GM12891 (cell line): Measurements from ENCODE around the gene SLC38A10.

Source experiments
- DNase-seq: peaks from one replicate; pipeline ENCODE4 v3.0.0; 2011; ENCODE audit warnings: low spot score; ENCODE audit not compliant: insufficient read length
- FAIRE-seq: peaks from 2 replicates; lab custom pipeline; 2011; peaks lifted over from hg19 to GRCh38; lab: Jason Lieb, UNC
- PAX5 ChIP-seq: IDR thresholded peaks from 2 replicates; pipeline ENCODE4 v1.6.1; 2011; ENCODE audit warnings: low read length, moderate library complexity, mild to moderate bottlenecking; ENCODE audit not compliant: insufficient read depth, severe bottlenecking
- POLR2A ChIP-seq: IDR thresholded peaks from 2 replicates; pipeline ENCODE4 v1.6.1; 2011; ENCODE audit warnings: low read depth, low read length, control low read depth
- POLR2AphosphoS5 ChIP-seq: IDR thresholded peaks from 2 replicates; pipeline ENCODE4 v1.6.1; 2011; ENCODE audit warnings: low read depth, low read length, control low read depth
- POU2F2 ChIP-seq: IDR thresholded peaks from 2 replicates; pipeline ENCODE4 v1.6.1; 2011; ENCODE audit warnings: low read depth, mild to moderate bottlenecking, control low read depth, low read length, moderate library complexity
- SPI1 ChIP-seq: IDR thresholded peaks from 2 replicates; pipeline ENCODE4 v1.6.1; 2011; ENCODE audit warnings: low read depth, low read length, control low read depth
- TAF1 ChIP-seq: IDR thresholded peaks from 2 replicates; pipeline ENCODE4 v1.6.1; 2011; ENCODE audit warnings: low read depth, low read length, control low read depth

SLC38A10 gene

GRCh38 chr17:81336930-81337325, 41.8 kb upstream of the SLC38A10 start:
- DNase-seq (no peak), FAIRE-seq (no peak)
- TF ChIP-seq SPI1 (no peak), POLR2A (no peak), POU2F2 (no peak), TAF1 (no peak), POLR2AphosphoS5 (no peak), PAX5 (no peak)

DNA sequence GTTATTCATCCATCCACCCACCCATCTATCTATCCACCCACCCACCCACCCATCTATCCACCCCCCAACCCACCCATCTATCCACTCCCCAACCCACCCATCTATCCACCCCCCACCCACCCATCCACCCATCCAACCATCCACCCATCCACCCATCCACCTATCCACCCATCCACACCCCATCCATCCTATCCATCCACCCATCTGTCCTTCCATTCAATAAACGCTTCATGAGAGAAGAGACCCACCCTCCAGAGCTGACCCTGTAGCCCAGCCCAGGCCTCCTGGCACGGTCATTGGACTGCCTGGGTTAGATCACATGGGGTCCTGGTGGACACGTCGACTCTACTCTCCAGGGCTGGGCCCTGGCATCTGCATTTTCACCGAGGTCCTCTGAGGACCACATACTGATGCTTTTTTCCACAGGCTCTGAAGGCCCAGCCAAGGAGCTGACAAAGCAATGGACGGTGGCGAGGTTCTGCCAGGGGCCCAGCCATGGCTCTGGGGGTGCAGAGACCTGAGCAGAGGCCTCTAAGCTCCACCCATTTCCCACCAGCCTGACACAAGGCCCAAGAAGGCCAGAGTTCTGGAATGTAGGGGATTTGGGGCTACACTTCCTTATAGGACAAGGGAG, 41.3 kb upstream of the SLC38A10 start:
- FAIRE-seq (no peak), DNase-seq (no peak)
- TF ChIP-seq TAF1 (no peak), SPI1 (no peak), POLR2AphosphoS5 (no peak), POLR2A (no peak), POU2F2 (no peak), PAX5 (no peak)

GRCh38 chr17:81335773-81336157, 40.7 kb upstream of the SLC38A10 start:
- FAIRE-seq: no peak
- DNase-seq: no peak
- TF ChIP-seq POU2F2: no peak

GRCh38 chr17:81334987-81335772, 40.1 kb upstream of the SLC38A10 start:
- DNase-seq: no peak
- no peak for FAIRE-seq
- TF ChIP-seq TAF1: no peak
- no peak for TF ChIP-seq SPI1
- TF ChIP-seq POLR2A: no peak
- no peak for TF ChIP-seq POLR2AphosphoS5
- no peak for TF ChIP-seq POU2F2
- TF ChIP-seq PAX5: no peak

DNA sequence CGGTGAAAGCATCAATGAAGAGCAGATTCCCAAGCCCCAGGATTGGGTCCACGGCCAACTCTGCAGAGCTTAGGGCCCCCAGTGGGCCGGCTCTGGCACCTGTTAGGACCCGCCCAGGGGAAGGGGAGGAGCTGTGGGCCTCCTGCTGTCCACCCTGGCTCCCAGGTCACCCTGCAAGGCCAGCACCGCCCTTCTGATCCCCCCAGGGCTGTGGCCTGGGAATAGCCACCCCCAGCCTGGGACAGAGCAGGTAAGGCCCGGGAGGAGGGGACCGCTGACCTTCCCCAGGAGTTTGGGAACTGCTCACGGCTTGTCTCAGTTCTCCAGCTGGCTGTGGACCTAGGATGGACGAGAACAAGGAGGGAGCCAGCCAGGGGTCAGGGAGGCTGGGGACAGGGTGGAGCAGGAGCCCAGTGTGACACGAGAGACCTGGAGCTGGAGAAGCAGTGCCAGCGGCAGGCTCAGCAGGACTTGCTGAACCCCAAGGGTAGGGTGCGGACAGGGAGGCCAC, 39.3 kb upstream of the SLC38A10 start:
- FAIRE-seq (no peak), DNase-seq (no peak)
- TF ChIP-seq POU2F2: no peak
- TF ChIP-seq TAF1: no peak
- TF ChIP-seq POLR2A: no peak
- TF ChIP-seq PAX5: no peak
- TF ChIP-seq POLR2AphosphoS5: no peak
- no peak for TF ChIP-seq SPI1

DNA sequence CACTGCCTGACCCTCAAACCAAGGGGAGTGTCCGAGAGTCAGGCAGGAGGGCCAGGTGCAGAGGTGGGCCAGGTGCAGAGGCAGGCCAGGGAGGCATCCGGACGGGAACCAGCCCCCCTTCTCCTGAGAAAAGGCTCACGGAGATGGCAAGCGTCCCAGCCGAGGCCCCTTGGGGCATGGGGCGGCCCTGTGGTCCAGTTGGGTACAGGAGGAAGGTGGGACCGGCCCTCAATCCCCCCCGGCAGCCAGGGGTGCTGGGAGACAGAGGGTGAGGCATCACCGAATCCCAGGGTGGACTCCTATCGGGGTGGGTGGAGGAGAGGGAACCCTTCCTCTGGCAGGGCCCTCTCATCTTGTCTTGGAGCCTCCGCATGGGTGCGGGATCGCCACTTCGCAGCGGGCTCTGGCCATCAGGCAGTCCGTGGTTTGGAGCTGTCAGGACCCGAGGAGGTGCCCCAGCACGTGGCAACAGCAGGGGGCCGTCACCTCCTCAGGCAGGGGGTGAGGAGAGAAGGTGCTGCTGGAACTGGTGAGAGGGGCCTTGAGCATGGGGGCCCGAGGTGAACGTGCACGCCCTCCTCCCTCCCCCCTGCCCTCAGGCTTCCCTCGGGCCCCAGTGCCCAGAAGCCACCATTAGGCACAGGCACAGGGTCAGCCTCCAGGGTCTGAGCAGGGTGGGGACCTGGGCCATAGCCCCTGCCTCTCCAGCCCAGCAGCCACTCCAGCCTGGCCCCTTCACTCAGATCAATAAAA, 38.7 kb upstream of the SLC38A10 start:
- TF ChIP-seq POLR2A (no peak), POLR2AphosphoS5 (no peak), TAF1 (no peak), POU2F2 (no peak), SPI1 (no peak), PAX5 (no peak)
- DNase-seq: no peak
- FAIRE-seq: no peak

DNA sequence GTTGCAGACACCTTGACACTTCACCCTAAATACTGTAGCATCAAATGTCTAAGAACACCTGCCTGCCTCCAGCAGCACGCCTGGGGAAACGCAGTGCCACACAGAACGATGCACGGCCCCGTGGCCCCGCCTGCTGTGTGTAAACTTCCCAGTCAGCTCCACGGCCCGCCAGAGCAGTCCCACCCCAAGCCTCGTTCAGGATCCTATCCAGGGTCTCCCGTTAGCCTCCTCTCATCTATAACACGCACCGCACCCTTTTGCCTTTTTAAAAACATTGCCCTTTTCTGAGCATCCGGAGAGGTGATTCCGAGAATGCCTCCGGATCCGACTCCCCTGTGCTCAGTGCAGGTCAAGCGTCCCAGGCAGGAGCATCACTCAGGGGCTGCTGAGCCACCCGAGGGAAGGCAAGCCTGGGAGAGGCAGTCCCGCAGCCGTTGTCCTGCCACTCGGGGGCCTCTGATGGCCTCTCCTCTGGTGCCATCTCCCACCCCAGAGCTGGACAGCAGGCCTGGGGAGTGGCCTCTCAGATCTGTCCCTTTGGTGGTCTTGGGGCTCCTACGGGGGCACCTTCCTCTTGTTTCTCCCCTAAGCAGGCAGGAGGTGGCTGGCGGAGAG, 37.9 kb upstream of the SLC38A10 start:
- FAIRE-seq (no peak), DNase-seq (no peak)
- TF ChIP-seq SPI1 (no peak), PAX5 (no peak), TAF1 (no peak), POU2F2 (no peak), POLR2AphosphoS5 (no peak), POLR2A (no peak)

DNA sequence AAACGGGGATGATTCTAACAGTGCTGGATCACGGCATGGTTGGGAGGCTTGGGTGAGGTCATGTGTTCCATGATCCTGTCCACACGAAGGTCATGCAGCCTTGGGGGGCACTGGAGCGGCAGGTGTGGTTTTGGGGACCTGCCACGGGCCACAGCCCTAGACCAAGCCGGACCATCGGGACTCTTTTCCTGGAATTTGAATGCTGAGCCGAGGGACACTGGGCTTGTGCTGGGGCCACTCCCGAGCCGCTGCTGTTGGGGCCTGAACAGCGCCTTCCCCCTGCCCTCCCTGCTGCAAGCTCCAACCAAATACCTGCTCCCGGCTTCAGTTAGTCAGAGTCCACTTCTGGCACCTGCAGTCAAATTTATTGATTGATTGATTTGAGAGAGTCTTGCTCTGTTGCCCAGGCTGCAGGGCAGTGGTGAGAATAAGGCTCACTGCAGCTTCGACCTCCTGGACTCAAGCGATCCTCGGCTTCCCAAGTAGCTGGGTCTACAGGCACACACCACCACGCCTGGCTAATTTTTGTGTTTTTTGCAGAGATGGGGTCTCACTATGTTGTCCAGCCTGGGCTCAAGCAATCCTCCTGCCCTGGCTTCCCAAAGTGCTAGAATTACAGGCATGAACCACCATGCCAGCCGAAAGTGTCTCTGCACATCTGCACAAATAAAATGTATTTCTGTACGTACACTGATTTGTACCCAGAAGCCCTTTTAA, 37.2 kb upstream of the SLC38A10 start:
- FAIRE-seq (no peak), DNase-seq (no peak)
- TF ChIP-seq TAF1 (no peak), POU2F2 (no peak), PAX5 (no peak), SPI1 (no peak), POLR2A (no peak), POLR2AphosphoS5 (no peak)

DNA sequence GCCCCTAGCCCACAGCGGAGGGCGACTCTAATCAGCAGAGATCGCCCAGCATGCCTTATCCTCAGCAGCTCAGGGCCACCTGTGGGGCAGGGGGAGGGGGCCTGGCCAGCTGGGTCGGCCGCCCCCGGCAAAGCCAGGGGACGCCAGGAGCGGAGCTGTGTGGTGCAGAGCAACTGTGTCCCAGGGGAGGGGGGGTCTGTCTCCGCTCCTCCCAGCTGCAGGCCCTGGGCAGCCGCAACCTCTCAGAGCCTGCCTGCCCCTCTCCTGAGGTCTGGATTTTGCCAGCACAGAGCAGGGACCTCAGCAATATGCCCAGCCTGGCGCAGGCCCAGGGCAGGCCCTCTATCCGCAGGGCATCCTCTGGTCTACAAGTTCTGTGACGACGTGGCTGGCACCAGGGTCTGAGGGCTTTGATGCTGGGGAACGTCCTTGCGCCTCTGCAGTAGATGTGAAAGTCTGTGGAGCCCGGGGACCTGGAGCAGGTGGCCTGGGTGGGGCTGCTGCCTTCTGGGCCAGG, 36.5 kb upstream of the SLC38A10 start:
- no peak for FAIRE-seq
- no peak for TF ChIP-seq SPI1
- TF ChIP-seq POU2F2: no peak
- no peak for TF ChIP-seq TAF1
- no peak for DNase-seq
